ENCODE results near the gene KLHL22. TPM values are rescaled to one million over a fixed set of nuclear protein-coding genes. Genes with fewer than 3 reads are reported as not detected.

The KLHL22 gene
- total RNA-seq, 4 donors from 2014 or later = 7.7 to 13.0 (median 8.3) TPM

DNA sequence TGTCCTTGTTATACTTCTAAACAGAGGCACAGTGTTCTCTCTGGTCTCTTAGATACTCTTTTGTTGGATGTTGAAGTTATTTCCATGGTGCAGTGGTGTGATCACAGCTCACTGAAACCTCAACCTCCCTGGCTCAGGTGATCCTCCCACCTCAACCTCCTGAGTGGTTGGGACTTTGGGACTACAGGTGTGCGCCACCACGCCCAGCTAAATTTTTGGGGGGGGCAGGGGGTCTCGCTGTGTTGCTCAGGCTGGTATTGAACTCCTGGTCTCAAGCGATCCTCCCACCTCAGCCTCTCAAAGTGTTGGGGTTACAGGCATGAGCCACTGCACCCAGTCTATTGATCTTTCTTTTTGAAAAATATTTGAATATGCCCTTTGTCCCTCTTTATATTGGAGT, 86.7 kb downstream of the KLHL22 start:
- TF ChIP-seq POLR2A (IDR thresholded peaks at IDR 0.05) = no peak
- TF ChIP-seq, protein P1, sequence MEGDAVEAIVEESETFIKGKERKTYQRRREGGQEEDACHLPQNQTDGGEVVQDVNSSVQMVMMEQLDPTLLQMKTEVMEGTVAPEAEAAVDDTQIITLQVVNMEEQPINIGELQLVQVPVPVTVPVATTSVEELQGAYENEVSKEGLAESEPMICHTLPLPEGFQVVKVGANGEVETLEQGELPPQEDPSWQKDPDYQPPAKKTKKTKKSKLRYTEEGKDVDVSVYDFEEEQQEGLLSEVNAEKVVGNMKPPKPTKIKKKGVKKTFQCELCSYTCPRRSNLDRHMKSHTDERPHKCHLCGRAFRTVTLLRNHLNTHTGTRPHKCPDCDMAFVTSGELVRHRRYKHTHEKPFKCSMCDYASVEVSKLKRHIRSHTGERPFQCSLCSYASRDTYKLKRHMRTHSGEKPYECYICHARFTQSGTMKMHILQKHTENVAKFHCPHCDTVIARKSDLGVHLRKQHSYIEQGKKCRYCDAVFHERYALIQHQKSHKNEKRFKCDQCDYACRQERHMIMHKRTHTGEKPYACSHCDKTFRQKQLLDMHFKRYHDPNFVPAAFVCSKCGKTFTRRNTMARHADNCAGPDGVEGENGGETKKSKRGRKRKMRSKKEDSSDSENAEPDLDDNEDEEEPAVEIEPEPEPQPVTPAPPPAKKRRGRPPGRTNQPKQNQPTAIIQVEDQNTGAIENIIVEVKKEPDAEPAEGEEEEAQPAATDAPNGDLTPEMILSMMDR (IDR thresholded peaks at IDR 0.05) = no peak
- no peaks in the 10 kb centered on the region for H3K4me1 ChIP-seq
- peaks cover 0 to 40% (median 17%) of the 10 kb centered on the region in 3 donors for H3K36me3 ChIP-seq
- DNase-seq = no peak
- no peak overlapping the region for H3K27ac ChIP-seq
- no peaks in the 10 kb centered on the region for H3K27me3 ChIP-seq
- no peak overlapping the region for H3K4me3 ChIP-seq
- 91 to 92% methylated on average over 4 of the region's 4 CpGs for WGBS, 2 donors
- no peaks in the 10 kb centered on the region for H3K9me3 ChIP-seq
- intact Hi-C loops (cut with DNase I) = no loop called here

DNA sequence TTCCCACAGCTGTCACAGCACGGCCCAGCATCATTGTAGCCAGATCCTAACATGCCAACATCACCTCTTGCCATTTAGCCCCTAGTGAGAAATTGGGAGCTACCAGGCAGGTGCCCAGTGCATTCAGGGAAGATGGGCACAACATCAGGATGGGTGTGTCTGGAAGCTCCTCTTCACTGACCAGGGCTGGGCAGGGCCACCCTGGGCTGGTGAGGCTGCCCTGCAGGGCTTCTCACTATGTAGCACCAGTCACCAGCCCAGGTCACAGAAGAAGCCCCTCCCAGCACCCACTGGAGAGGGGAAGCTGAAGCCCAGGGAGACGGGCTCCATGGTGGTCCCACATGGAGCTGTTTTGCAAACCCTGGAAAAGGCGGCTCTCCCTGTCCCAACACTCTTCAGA, 87.8 kb downstream of the KLHL22 start:
- TF ChIP-seq, protein P1 (IDR thresholded peaks at IDR 0.05) = no peak
- TF ChIP-seq POLR2A (IDR thresholded peaks at IDR 0.05) = no peak
- Histone ChIP-seq H3K4me3 (no peak overlapping the region), H3K27ac (no peak overlapping the region), H3K4me1 (no peaks in the 10 kb centered on the region), H3K27me3 (no peaks in the 10 kb centered on the region), H3K9me3 (no peaks in the 10 kb centered on the region), H3K36me3 (peaks cover 0 to 51% (median 17%) of the 10 kb centered on the region in 3 donors)
- 83 to 86% methylated on average over 3 of the region's 3 CpGs for WGBS, 2 donors
- DNase-seq = no peak
- intact Hi-C loops (cut with DNase I) = no loop called here

DNA sequence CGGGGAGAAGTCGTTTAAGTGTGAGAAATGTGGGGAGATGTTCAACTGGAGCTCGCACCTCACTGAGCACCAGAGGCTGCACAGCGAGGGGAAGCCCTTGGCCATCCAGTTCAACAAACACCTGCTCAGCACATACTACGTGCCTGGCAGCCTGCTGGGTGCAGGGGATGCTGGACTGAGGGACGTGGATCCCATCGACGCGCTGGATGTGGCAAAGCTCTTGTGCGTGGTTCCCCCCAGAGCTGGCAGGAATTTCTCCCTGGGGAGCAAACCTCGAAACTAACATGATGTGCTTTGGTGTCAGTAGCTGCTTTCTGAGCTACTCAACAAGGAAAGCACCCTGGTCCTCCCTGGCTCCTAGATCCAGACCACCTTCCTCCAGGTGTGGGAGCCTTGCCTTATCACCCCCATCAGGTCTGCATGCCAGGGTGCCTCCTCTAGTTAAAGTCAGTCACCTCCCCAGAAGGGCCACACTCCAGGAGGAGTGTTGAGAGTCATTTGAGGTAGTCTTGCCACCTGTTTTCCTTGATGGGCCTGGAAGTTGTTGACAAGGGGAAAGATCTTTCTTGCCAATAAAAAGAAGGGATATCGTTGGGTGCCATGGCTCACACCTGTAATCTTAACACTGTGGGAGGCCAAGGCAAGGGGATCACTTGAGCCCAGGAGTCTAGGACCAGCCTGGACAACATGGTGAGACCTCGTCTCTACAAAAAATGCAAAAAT, 88.7 kb downstream of the KLHL22 start:
- intact Hi-C loops (cut with DNase I) = no loop called here
- DNase-seq = no peak
- H3K9me3 ChIP-seq = no peaks in the 10 kb centered on the region
- peaks cover 0 to 58% (median 17%) of the 10 kb centered on the region in 3 donors for H3K36me3 ChIP-seq
- no peak for TF ChIP-seq POLR2A (IDR thresholded peaks at IDR 0.05)
- TF ChIP-seq, protein P1 (IDR thresholded peaks at IDR 0.05) = no peak
- H3K4me3 ChIP-seq = no peak overlapping the region
- H3K4me1 ChIP-seq = no peaks in the 10 kb centered on the region
- 90 to 93% methylated on average over 11 of the region's 13 CpGs for WGBS, 2 donors
- H3K27ac ChIP-seq = no peak overlapping the region
- no peaks in the 10 kb centered on the region for H3K27me3 ChIP-seq

DNA sequence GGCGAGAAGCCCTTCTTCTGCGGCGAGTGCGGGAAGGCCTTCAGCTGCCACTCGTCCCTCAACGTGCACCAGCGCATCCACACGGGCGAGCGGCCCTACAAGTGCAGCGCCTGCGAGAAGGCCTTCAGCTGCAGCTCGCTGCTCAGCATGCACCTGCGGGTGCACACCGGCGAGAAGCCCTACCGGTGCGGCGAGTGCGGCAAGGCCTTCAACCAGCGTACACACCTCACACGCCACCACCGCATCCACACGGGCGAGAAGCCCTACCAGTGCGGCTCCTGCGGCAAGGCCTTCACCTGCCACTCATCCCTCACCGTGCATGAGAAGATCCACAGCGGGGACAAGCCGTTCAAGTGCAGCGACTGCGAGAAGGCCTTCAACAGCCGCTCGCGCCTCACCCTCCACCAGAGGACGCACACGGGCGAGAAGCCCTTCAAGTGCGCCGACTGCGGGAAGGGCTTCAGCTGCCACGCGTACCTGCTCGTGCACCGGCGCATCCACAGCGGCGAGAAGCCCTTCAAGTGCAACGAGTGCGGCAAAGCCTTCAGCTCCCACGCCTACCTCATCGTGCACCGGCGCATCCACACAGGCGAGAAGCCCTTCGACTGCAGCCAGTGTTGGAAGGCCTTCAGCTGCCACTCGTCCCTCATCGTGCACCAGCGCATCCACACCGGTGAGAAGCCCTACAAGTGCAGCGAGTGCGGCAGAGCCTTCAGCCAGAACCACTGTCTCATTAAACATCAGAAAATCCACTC, 89.5 kb downstream of the KLHL22 start:
- no peak overlapping the region for H3K27ac ChIP-seq
- DNase-seq = no peak
- no peaks in the 10 kb centered on the region for H3K9me3 ChIP-seq
- WGBS, 2 donors = 97% methylated on average over 13 to 21 of the region's 62 CpGs
- H3K4me3 ChIP-seq = no peak overlapping the region
- peaks cover 0 to 65% (median 17%) of the 10 kb centered on the region in 3 donors for H3K36me3 ChIP-seq
- H3K4me1 ChIP-seq = no peaks in the 10 kb centered on the region
- TF ChIP-seq, protein P1 (IDR thresholded peaks at IDR 0.05) = no peak
- no peak for TF ChIP-seq POLR2A (IDR thresholded peaks at IDR 0.05)
- intact Hi-C loops (cut with DNase I) = no loop called here
- H3K27me3 ChIP-seq = no peaks in the 10 kb centered on the region

DNA sequence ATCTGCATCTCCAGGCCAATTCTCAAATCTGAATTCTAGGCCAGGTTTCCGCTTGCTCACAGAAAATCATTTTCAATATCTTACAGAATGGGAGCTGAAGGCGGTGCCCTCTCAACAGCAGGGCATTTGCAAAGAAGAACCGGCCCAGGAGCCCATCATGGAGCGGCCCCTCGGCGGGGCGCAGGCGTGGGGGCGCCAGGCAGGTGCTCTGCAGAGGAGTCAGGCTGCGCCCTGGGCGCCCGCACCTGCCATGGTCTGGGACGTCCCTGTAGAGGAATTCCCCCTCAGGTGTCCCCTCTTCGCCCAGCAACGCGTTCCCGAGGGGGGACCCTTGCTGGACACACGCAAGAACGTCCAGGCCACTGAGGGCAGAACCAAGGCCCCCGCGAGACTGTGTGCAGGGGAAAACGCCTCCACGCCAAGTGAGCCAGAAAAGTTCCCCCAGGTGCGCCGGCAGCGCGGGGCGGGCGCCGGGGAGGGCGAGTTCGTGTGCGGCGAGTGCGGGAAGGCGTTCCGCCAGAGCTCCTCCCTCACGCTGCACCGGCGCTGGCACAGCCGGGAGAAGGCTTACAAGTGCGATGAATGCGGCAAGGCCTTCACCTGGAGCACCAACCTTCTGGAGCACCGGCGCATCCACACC, 90.2 kb downstream of the KLHL22 start:
- no peak overlapping the region for H3K27ac ChIP-seq
- H3K4me3 ChIP-seq = no peak overlapping the region
- peaks cover 0 to 72% (median 17%) of the 10 kb centered on the region in 3 donors for H3K36me3 ChIP-seq
- no peak for DNase-seq
- no peaks in the 10 kb centered on the region for H3K4me1 ChIP-seq
- 95 to 100% methylated on average over 4 to 29 of the region's 45 CpGs for WGBS, 2 donors
- no peaks in the 10 kb centered on the region for H3K27me3 ChIP-seq
- intact Hi-C loops (cut with DNase I) = no loop called here
- no peak for TF ChIP-seq POLR2A (IDR thresholded peaks at IDR 0.05)
- TF ChIP-seq, protein P1 (IDR thresholded peaks at IDR 0.05) = no peak
- H3K9me3 ChIP-seq = no peaks in the 10 kb centered on the region
